Effector memory CD8-positive, alpha-beta T cell (primary cell): ENCODE results near the gene G3BP1.
"Not testable (repeated sequence)": the region's sequence is repeated elsewhere in the genome, so short reads cannot be mapped to it uniquely, and the experiment has no call there.

Source experiments
- ATAC-seq: fragments of 150-1000 bp; cut with Tn5 transposase; replicated peaks from 2 replicates; pipeline ENCODE4 v1.10.0; 2021; ENCODE audit warnings: mild to moderate bottlenecking, moderate library complexity
- DNase-seq, 3 experiments: peaks; one replicate each; pipeline ENCODE4 v3.0.0; 2021
- H3K27ac Mint-ChIP-seq, 2 donors: one replicate each; pipeline ENCODE4 v1.8.0; 2022; ENCODE audit warnings: mild to moderate bottlenecking in 2 of 2, mixed read lengths in 2 of 2, moderate library complexity in 2 of 2
- H3K27me3 Mint-ChIP-seq, 2 donors: one replicate each; pipeline ENCODE4 v1.8.0; 2022; ENCODE audit warnings: mixed read lengths in 2 of 2
- H3K36me3 Mint-ChIP-seq: one replicate; pipeline ENCODE4 v1.8.0; 2022; ENCODE audit warnings: mild to moderate bottlenecking, moderate library complexity, mixed read lengths; ENCODE audit not compliant: insufficient read depth
- H3K4me1 Mint-ChIP-seq, 2 donors: one replicate each; pipeline ENCODE4 v1.8.0; 2022; ENCODE audit warnings: low read depth in 2 of 2, mixed read lengths in 2 of 2
- H3K4me3 Mint-ChIP-seq, 2 donors: one replicate each; pipeline ENCODE4 v1.8.0; 2022; ENCODE audit warnings: mild to moderate bottlenecking in 2 of 2, mixed read lengths in 2 of 2, moderate library complexity in 2 of 2
- H3K9me3 Mint-ChIP-seq, 2 donors: one replicate each; pipeline ENCODE4 v1.8.0; 2022; ENCODE audit warnings: mixed read lengths in 2 of 2

The G3BP1 gene

DNA sequence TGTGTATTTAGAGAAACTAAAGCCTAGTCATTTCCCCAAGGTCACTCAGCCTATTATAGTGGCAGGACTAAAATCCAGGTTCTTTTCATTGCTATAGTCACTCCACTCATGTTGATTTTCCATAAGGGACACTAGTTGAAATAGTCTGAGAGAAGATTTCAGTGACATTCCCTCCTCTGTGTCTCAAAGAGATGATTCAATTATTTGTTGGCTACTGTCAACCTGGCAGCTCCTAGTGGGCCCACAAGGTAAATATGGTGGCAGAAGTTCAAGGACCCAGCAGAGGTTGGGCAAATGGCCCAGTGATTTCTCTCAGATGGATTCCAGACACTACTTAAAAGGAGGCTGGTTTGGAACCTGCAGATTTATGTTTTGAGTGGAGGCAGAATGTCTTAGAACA lies 48.1 kb downstream of the G3BP1 start:
- no peaks in the 10 kb centered on the region for H3K9me3 Mint-ChIP-seq
- H3K4me3 Mint-ChIP-seq = no peak overlapping the region
- H3K36me3 Mint-ChIP-seq = no peaks in the 10 kb centered on the region
- ATAC-seq (no peak), DNase-seq (no peak)
- no peak overlapping the region for H3K27ac Mint-ChIP-seq
- H3K27me3 Mint-ChIP-seq = no peaks in the 10 kb centered on the region
- H3K4me1 Mint-ChIP-seq = peaks cover 0 to 3% of the 10 kb centered on the region in 2 donors

DNA sequence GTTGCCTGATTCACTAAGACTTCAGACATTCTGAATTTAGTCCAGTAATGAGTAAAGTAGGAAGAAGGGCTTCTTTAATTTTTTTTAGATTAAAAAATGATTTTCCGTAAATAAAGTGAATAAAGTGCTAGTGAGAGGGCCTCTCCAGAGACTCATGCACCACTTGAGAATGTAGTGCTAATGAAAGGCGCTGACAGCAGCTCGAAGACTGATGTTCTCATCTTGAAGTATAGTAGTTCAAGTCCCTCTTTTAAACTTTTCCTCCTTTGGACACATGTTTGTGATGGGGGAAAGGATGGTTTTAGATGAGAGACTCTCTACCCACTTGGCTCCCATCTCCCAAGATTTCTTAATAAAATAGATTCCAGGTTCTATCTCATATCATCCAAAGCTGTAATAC lies 48.5 kb downstream of the G3BP1 start:
- Mint-ChIP-seq H3K4me3 (no peak overlapping the region), H3K9me3 (no peaks in the 10 kb centered on the region), H3K36me3 (no peaks in the 10 kb centered on the region), H3K27ac (no peak overlapping the region), H3K4me1 (peaks cover 0 to 3% of the 10 kb centered on the region in 2 donors), H3K27me3 (no peaks in the 10 kb centered on the region)
- ATAC-seq (no peak), DNase-seq (no peak)

DNA sequence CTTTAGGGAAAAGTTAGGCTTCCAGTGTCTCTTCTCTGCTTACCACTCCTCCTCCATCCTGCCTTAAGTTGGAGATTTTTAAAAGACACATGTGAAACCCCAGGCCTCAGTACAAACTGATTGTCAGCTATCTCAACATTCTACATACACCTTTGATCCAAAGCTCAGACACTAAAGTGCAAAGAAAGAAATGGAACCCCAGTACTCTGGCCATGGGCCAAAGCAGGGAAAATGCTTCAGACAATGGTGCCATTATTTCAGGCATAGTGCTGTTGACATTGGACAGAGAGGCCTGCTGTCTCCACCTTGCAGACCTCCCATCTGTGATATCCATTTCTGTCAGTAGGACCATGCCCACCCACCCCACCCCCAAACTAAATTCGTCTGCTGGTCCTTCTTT lies 49.1 kb downstream of the G3BP1 start:
- Mint-ChIP-seq H3K4me3 (no peak overlapping the region), H3K27me3 (no peaks in the 10 kb centered on the region), H3K4me1 (peaks cover 3 to 6% of the 10 kb centered on the region in 2 donors), H3K27ac (no peak overlapping the region), H3K36me3 (no peaks in the 10 kb centered on the region), H3K9me3 (no peaks in the 10 kb centered on the region)
- DNase-seq (no peak), ATAC-seq (no peak)

DNA sequence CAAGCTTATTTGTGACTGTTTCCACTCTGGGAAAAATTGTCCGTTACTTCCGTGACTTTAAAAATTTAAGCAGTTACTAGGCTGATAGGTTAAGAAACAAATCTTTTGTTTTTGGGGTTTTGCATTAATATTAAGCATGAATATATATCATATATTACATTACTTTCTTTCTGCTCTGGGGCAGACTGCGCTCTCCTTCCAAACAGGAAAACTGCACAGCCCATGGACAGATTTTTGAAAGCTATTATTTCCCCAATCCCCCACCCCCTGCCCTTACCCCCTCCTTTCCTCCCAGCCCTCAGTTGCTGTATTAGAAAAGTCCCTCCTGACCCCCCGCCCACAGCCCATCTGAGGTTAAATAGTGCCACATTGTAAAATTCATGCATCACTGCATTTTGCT lies 50.4 kb downstream of the G3BP1 start:
- Mint-ChIP-seq H3K9me3 (no peaks in the 10 kb centered on the region), H3K27me3 (no peaks in the 10 kb centered on the region), H3K4me1 (peaks cover 3% of the 10 kb centered on the region in 2 donors), H3K36me3 (no peaks in the 10 kb centered on the region), H3K27ac (no peak overlapping the region), H3K4me3 (no peak overlapping the region)
- no peak for ATAC-seq
- DNase-seq = no peak

DNA sequence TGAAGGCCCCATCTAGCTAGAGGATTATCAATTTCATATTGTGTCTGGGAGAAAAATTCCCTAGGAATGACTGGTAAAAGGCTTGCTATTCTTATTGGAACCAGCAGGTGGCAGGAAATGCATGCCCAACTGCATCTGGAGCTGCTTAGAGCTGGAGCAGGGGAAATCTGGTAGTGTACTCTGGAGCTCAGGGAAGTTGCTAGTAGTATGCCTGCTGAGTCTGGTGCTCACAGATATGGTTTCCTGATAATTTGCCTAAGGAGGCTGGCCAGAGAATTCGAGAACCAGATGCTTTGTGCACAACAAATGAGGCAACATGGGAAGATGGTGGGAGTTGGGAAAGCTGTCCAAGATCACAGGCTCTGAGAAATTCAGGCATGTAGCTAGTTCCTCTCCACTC lies 53.7 kb downstream of the G3BP1 start:
- Mint-ChIP-seq H3K27ac (no peak overlapping the region), H3K9me3 (no peaks in the 10 kb centered on the region), H3K4me1 (peaks cover 8% of the 10 kb centered on the region in 2 donors), H3K36me3 (no peaks in the 10 kb centered on the region), H3K27me3 (no peaks in the 10 kb centered on the region), H3K4me3 (no peak overlapping the region)
- DNase-seq (peak; percentile 30 to 40 (median 37)), ATAC-seq (peak; percentile 56)

DNA sequence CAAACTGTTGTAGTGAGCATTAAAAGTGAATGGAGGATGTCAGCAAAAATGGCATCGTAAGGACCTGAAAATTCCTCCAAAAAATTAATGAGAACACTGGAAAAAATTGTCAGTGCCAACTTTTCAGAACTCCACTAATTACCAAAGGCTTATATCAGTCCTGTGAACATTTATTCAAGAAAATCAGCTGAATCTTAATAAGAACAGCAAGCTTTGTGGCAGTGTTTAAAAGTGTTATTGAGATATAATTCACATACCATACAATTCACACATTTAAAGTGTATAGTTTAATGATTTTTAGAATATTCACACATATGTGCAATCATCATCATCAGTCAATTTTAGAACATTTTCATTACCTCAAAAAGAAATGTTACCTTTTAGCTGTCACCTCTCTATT lies 57.6 kb downstream of the G3BP1 start:
- Mint-ChIP-seq H3K9me3 (peaks cover 11 to 18% of the 10 kb centered on the region in 2 donors), H3K4me1 (peaks cover 19 to 20% of the 10 kb centered on the region in 2 donors), H3K27ac (peak overlapping the region in 1 of 2 donors; percentile 13), H3K4me3 (no peak overlapping the region), H3K36me3 (no peaks in the 10 kb centered on the region), H3K27me3 (no peaks in the 10 kb centered on the region)
- DNase-seq (no peak), ATAC-seq (no peak)

DNA sequence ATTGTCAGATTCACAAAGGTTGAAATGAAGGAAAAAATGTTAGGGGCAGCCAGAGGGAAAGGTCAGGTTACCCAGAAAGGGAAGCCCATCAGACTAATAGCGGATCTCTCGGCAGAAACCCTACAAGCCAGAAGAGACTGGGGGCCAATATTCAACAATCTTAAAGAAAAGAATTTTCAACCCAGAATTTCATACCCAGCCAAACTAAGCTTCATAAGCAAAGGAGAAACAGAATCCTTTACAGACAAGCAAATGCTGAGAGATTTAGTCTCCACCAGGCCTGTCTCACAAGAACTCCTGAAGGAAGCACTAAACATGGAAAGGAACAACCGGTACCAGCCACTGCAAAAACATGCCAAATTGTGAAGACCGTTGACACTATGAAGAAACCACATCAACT lies 61.1 kb downstream of the G3BP1 start:
- H3K27ac Mint-ChIP-seq = not testable (repeated sequence)

DNA sequence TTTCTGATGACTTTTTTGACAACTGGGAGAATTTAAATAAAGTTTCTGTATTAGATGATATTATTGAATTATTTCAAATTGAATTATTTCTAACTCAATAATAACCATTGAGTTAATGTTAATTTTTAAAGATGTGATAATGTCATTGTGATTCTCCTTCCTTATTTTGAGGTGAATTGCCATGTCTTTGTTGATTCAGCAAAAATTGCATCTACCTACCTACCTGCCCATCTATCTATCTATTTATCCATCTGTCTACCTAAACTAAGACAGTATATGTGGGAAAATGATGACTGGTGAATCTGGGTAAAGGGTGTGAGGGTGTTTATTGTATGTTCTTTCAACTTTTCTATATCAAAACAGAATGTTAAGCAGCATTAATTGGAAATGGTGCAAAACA lies 75.0 kb downstream of the G3BP1 start:
- Mint-ChIP-seq H3K4me1 (no peaks in the 10 kb centered on the region), H3K9me3 (no peaks in the 10 kb centered on the region), H3K4me3 (no peak overlapping the region), H3K27me3 (no peaks in the 10 kb centered on the region), H3K36me3 (no peaks in the 10 kb centered on the region), H3K27ac (no peak overlapping the region)
- DNase-seq (no peak), ATAC-seq (no peak)

More for the DNA sequence above, 61.1 kb downstream of the G3BP1 start:
- H3K27me3 Mint-ChIP-seq, DNase-seq, H3K4me3 Mint-ChIP-seq, ATAC-seq, H3K36me3 Mint-ChIP-seq: not testable (repeated sequence)
- Mint-ChIP-seq H3K4me1 (peaks cover 16 to 17% of the 10 kb centered on the region in 2 donors), H3K9me3 (peaks cover 18 to 24% of the 10 kb centered on the region in 2 donors)

DNA sequence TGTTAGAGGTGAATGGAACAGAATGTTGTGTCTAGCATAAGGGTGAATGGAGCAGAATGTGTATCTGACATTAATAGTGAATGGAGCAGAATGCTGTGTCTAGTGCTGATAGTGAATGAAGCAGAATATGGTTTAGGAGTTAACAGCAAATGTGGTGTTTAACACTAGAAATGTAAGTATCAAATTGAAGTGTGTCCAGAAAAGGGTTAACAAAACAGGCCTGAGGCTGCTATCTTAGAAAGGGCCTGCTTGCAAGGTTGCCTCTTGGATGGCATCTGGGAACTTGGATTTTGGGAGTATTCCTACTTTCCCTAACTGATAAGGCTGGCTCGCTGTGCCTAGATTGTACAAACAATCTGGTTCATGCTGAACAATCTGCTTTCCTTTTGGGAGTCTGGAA lies 76.1 kb downstream of the G3BP1 start:
- Mint-ChIP-seq H3K4me1 (no peaks in the 10 kb centered on the region), H3K27me3 (no peaks in the 10 kb centered on the region), H3K27ac (no peak overlapping the region), H3K4me3 (no peak overlapping the region), H3K9me3 (no peaks in the 10 kb centered on the region), H3K36me3 (no peaks in the 10 kb centered on the region)
- no peak for ATAC-seq
- no peak for DNase-seq

DNA sequence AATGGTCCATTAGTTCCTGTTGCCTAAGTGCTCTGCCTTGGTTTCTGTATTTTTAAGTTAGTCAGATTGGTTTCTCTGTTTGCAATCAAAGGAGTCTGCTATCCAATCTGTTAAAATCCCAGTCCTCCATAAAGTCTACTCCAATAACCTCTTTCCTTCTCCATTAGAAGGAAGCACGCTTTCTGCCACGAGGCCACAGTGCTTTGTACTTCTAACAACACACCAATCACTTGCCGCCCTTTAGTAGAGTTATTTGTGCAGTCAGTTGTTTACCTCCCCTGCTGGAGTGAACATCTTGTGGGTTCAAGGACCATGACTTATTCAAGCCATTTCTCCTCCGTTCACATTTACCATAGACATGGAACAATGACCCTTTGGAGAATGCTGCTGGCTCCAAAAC lies 83.9 kb downstream of the G3BP1 start:
- H3K9me3 Mint-ChIP-seq = no peaks in the 10 kb centered on the region
- no peak for ATAC-seq
- no peak overlapping the region for H3K4me3 Mint-ChIP-seq
- peaks cover 3% of the 10 kb centered on the region for H3K36me3 Mint-ChIP-seq
- peaks cover 0 to 9% of the 10 kb centered on the region in 2 donors for H3K27me3 Mint-ChIP-seq
- DNase-seq = no peak
- H3K27ac Mint-ChIP-seq = no peak overlapping the region
- H3K4me1 Mint-ChIP-seq = peaks cover 0 to 4% of the 10 kb centered on the region in 2 donors

DNA sequence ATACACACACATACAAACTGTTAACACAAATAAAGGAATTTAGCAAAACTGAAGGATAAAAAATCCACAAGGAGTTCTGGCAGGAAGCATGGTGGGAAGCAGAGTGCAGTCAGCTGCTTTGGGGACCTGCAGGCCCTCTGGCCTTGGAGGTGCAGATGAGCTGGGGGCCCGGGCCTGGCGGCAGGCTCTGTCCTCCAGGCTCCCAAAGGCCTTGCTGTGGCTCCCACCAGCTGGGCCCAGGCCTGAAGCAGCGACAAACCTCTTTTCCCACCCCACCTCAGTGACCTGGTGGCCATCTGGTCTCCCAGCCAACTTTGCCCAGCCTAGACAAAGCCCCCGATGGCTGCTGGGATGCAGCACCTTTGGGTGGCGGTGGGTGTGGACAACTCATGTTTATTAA lies 85.1 kb downstream of the G3BP1 start:
- H3K36me3 Mint-ChIP-seq = peaks cover 3% of the 10 kb centered on the region
- no peak overlapping the region for H3K4me3 Mint-ChIP-seq
- DNase-seq (no peak), ATAC-seq (no peak)
- H3K27ac Mint-ChIP-seq = no peak overlapping the region
- H3K4me1 Mint-ChIP-seq = peaks cover 0 to 4% of the 10 kb centered on the region in 2 donors
- peaks cover 0 to 9% of the 10 kb centered on the region in 2 donors for H3K27me3 Mint-ChIP-seq
- no peaks in the 10 kb centered on the region for H3K9me3 Mint-ChIP-seq

DNA sequence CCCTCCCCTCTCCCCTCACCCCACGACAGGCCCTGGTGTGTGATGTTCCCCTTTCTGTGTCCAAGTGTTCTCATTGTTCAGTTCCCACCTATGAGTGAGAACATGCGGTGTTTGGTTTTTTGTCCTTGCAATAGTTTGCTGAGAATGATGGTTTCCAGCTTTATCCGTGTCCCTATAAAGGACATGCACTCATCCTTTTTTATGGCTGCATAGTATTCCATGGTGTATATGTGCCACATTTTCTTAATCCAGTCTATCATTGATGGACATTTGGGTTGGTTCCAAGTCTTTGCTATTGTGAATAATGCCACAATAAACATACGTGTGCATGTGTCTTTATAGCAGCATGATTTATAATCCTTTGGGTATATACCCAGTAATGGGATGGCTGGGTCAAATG lies 89.1 kb downstream of the G3BP1 start:
- not testable (repeated sequence) for DNase-seq, H3K27me3 Mint-ChIP-seq, H3K9me3 Mint-ChIP-seq, H3K4me1 Mint-ChIP-seq, H3K27ac Mint-ChIP-seq, ATAC-seq, H3K4me3 Mint-ChIP-seq, H3K36me3 Mint-ChIP-seq
